ENCODE results near the gene PTPRN2.
"Not testable (repeated sequence)": the region's sequence is repeated elsewhere in the genome, so short reads cannot be mapped to it uniquely, and the experiment has no call there.

PTPRN2 gene

GRCh38 chr7:157903296-157903695 lies 684.3 kb downstream of the PTPRN2 start:
- DNase-seq, result no peak

- DNase-seq, result not testable (repeated sequence)
Measured at GRCh38 chr7:157901816-157902610, 685.6 kb downstream of the PTPRN2 start.

- no peak for DNase-seq
Measured at GRCh38 chr7:157901166-157901565, 686.5 kb downstream of the PTPRN2 start.

- DNase-seq, result no peak
Measured at GRCh38 chr7:157900556-157900955, 687.1 kb downstream of the PTPRN2 start.

- no peak for DNase-seq
Measured at GRCh38 chr7:157900011-157900410, 687.6 kb downstream of the PTPRN2 start.

- DNase-seq, result no peak
Measured at GRCh38 chr7:157898802-157899505, 688.7 kb downstream of the PTPRN2 start.

GRCh38 chr7:157898261-157898660 lies 689.4 kb downstream of the PTPRN2 start:
- DNase-seq, result no peak

GRCh38 chr7:157897681-157898080 lies 689.9 kb downstream of the PTPRN2 start:
- no peak for DNase-seq

GRCh38 chr7:157896774-157897555 lies 690.7 kb downstream of the PTPRN2 start:
- DNase-seq, result no peak

- DNase-seq, result not testable (repeated sequence)
Measured at GRCh38 chr7:157896376-157896675, 691.3 kb downstream of the PTPRN2 start.

- no peak for DNase-seq
Measured at GRCh38 chr7:157895520-157896375, 691.9 kb downstream of the PTPRN2 start.

- not testable (repeated sequence) for DNase-seq
Measured at GRCh38 chr7:157895098-157895497, 692.5 kb downstream of the PTPRN2 start.

- DNase-seq, result no peak
Measured at GRCh38 chr7:157893535-157894044, 694.0 kb downstream of the PTPRN2 start.

GRCh38 chr7:157892751-157893523 lies 694.7 kb downstream of the PTPRN2 start:
- DNase-seq, result no peak

- no peak for DNase-seq
Measured at GRCh38 chr7:157890921-157891401, 696.7 kb downstream of the PTPRN2 start.

GRCh38 chr7:157889480-157889879 lies 698.1 kb downstream of the PTPRN2 start:
- no peak for DNase-seq

- DNase-seq, result no peak
Measured at GRCh38 chr7:157888579-157888978, 699.0 kb downstream of the PTPRN2 start.

GRCh38 chr7:157887400-157887799 lies 700.2 kb downstream of the PTPRN2 start:
- no peak for DNase-seq

- DNase-seq, result no peak
Measured at GRCh38 chr7:157886711-157887110, 700.9 kb downstream of the PTPRN2 start.

- DNase-seq, result no peak
Measured at GRCh38 chr7:157886266-157886665, 701.4 kb downstream of the PTPRN2 start.

- DNase-seq, result no peak
Measured at GRCh38 chr7:157885140-157885539, 702.5 kb downstream of the PTPRN2 start.
